GM12864 (cell line): Measurements from ENCODE around the gene IGLL5.

Experiments
- DNase-seq: peaks from one replicate; pipeline ENCODE4 v3.0.0-alpha.2; 2011; ENCODE audit warnings: low read depth
- H3K4me3 ChIP-seq: 2 replicates; pipeline ENCODE4 v1.5.1; 2011; ENCODE audit warnings: mild to moderate bottlenecking, low read depth, low read length, control low read depth
- TF ChIP-seq, protein P1 (sequence below): IDR thresholded peaks from 2 replicates; pipeline ENCODE4 v1.5.1; 2011; ENCODE audit warnings: low read depth, mild to moderate bottlenecking, moderate library complexity, low read length, control low read depth, inconsistent platforms; ENCODE audit errors: missing control alignments

IGLL5 gene

GRCh38 chr22:22854466-22854865 lies 33.1 kb upstream of the IGLL5 start:
- DNase-seq, result no peak
- no peak overlapping the region for H3K4me3 ChIP-seq
- TF ChIP-seq, protein P1, sequence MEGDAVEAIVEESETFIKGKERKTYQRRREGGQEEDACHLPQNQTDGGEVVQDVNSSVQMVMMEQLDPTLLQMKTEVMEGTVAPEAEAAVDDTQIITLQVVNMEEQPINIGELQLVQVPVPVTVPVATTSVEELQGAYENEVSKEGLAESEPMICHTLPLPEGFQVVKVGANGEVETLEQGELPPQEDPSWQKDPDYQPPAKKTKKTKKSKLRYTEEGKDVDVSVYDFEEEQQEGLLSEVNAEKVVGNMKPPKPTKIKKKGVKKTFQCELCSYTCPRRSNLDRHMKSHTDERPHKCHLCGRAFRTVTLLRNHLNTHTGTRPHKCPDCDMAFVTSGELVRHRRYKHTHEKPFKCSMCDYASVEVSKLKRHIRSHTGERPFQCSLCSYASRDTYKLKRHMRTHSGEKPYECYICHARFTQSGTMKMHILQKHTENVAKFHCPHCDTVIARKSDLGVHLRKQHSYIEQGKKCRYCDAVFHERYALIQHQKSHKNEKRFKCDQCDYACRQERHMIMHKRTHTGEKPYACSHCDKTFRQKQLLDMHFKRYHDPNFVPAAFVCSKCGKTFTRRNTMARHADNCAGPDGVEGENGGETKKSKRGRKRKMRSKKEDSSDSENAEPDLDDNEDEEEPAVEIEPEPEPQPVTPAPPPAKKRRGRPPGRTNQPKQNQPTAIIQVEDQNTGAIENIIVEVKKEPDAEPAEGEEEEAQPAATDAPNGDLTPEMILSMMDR, result no peak

DNA sequence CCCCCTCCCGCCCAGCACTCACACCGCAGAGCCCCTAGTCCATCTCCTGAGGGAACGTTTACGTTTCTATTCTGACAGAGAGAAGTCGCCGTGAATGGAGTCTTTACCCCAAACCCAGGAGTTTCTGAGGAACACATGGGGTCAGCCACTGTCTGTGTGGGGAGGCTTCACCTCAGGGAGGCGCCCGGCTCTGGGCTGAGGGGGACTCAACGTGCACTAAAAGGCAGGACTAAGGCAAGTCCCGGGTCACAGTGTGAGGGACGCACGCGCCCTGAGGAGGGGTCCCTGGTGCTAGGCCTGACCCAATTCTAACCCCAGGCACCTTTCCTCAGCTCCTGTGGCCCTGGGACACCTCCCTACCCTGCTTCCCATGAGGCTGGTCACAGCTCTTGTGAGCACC lies 32.5 kb upstream of the IGLL5 start:
- TF ChIP-seq, protein P1, result no peak
- DNase-seq, result no peak
- H3K4me3 ChIP-seq, result no peak overlapping the region

DNA sequence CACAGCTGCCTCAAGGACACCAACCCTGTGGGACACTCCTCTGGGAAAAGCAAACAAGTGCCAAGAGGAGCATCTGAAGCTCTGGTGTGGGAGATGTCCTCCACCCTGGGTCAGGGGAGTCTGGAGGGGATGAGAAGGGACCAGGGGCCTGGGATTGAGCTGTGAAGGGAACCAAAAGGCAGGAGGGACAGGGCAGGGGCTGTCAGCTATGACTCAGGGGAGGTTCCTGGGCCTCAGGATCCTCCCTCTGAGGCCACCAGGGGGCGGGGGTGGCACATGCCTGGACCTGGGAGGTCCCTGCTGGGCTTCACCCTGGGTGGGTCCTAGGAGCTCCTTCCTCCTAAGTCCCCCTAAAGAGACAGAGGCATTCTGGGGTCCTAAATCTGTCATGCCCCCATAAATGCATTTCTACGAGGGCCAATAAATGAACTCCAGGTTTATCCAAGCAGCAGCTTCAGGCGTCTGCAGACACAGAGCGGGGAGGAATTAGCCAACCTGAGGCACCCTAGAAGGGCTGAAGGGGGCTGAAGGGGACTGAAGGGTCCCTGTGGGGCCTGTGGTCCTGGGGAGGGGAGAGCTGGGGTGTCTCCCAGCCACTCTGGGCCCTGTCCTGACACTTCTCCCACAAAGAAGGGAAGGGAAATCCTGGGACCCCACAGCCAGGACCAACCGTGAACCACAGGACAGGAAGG lies 31.9 kb upstream of the IGLL5 start:
- no peak for DNase-seq
- H3K4me3 ChIP-seq, result no peak overlapping the region
- TF ChIP-seq, protein P1, result peak; percentile 87

- no peak overlapping the region for H3K4me3 ChIP-seq
- no peak for DNase-seq
Observed at GRCh38 chr22:22856364-22856763, 31.3 kb upstream of the IGLL5 start.

DNA sequence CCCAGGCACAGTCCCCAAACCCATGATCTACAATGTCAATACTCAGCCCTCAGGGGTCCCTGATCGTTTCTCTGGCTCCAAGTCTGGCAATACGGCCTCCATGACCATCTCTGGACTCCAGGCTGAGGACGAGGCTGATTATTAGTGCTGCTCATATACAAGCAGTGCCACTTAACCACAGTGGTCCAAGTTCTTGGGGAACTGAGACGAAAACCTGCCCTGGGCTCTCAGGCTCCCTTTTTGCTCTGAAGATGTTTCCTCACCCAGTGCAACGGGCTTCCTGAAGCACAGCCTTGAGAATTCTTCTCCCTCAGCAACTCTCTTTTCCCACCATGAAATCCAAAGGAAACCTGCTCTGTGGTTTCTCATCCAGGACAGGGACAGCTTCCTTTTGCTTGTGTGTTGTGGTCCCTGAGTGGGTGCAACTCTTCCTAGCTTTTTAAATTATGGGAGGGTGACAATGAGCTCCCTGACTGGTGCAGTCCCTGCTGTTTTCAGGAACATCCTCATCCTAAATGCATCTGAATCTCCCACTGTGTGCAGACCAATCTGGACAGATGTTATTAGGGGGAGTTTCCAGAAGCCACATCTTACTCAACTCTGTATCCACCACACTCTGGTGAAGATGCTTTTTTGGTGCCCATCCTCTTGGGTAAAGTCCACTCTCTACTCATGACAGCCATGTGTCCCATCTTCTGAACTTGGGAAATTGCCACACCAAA lies 30.6 kb upstream of the IGLL5 start:
- no peak for DNase-seq
- TF ChIP-seq, protein P1, result no peak
- no peak overlapping the region for H3K4me3 ChIP-seq

More at GRCh38 chr22:22856364-22856763, 31.3 kb upstream of the IGLL5 start:
- TF ChIP-seq, protein P1, result no peak

- no peak for DNase-seq
- H3K4me3 ChIP-seq, result no peak overlapping the region
- TF ChIP-seq, protein P1, result no peak
Observed at GRCh38 chr22:22857607-22858558, 29.7 kb upstream of the IGLL5 start.
